Sigmoid colon (tissue), 7 donors: ENCODE measurements around the gene KCNJ6. TPM values are rescaled to one million over a fixed set of nuclear protein-coding genes. Genes with fewer than 3 reads are reported as not detected.

ENCODE experiments used
- DNase-seq: peaks from one replicate; pipeline ENCODE4 v3.0.0-alpha.2; 2019
- H3K27ac ChIP-seq, 4 donors: fragments of 200-600 bp; sonication (generic); one replicate each; pipeline ENCODE4 v1.5.1; 2016 to 2019; ENCODE audit warnings: mild to moderate bottlenecking in 1 of 4
- H3K27me3 ChIP-seq, 3 donors: fragments of 200-600 bp; sonication (generic); one replicate each; pipeline ENCODE4 v1.5.1; 2019; ENCODE audit warnings: mild to moderate bottlenecking in 1 of 3
- H3K36me3 ChIP-seq, 4 donors: fragments of 200-600 bp; sonication (generic); one replicate each; pipeline ENCODE4 v1.5.1; 2016 to 2019
- H3K4me1 ChIP-seq, 4 donors: fragments of 200-600 bp; sonication (generic); one replicate each; pipeline ENCODE4 v1.5.1; 2017 to 2019
- H3K4me3 ChIP-seq, 4 donors: fragments of 200-600 bp; sonication (generic); one replicate each; pipeline ENCODE4 v1.5.1; 2017 to 2019; ENCODE audit warnings: mild to moderate bottlenecking in 2 of 4, moderate library complexity in 1 of 4
- H3K9me3 ChIP-seq, 4 donors: fragments of 200-600 bp in 3 of 4; sonication (generic) in 3 of 4; one replicate each; pipeline versions ENCODE4 v1.5.1 to v1.6.1; 2013 to 2019
- CTCF ChIP-seq, 4 experiments: fragments of 450-650 bp in 3 of 4; fragments of 200-600 bp in 1 of 4; IDR thresholded peaks; one replicate each; pipeline ENCODE4 v1.5.1; 2016 to 2019; ENCODE audit warnings: antibody characterized with exemption in 4 of 4, mild to moderate bottlenecking in 3 of 4, moderate library complexity in 2 of 4
- EP300 ChIP-seq, 4 donors: sonication (generic); formaldehyde crosslinking; IDR thresholded peaks; one replicate each; pipeline ENCODE4 v1.6.1; 2017; ENCODE audit warnings: antibody characterized with exemption in 4 of 4
- POLR2A ChIP-seq, 2 donors: fragments of 450-650 bp; IDR thresholded peaks; one replicate each; pipeline ENCODE4 v1.6.1; 2016; ENCODE audit warnings: antibody characterized with exemption in 2 of 2, mild to moderate bottlenecking in 2 of 2, moderate library complexity in 2 of 2
- POLR2AphosphoS5 ChIP-seq, 4 donors: sonication (generic); formaldehyde crosslinking; IDR thresholded peaks; one replicate each; pipeline ENCODE4 v1.6.1; 2017; ENCODE audit warnings: antibody characterized with exemption in 4 of 4
- WGBS, 2 donors: extraction: QIAGEN DNeasy Blood & Tissue Kit; methylation state at CpG; one replicate each; pipeline ENCODE4 v1.1.7; 2013; 5-methylcytosine and 5-hydroxymethylcytosine counted together
- intact Hi-C: fragments of 100-400 bp; cut with DNase I; formaldehyde crosslinking; loops from one replicate; pipeline ENCODE4 v1.15.1; 2023
- polyA plus RNA-seq, 3 donors: library from polyadenylated mRNA; stranded (reverse); fragments of 200-250 nt; gene quantifications; one replicate each; pipeline ENCODE4 v1.2.3, GENCODE V29; 2013
- total RNA-seq, 4 donors: library from RNA; depleted of rRNA; stranded (reverse); fragments of >200 nt; gene quantifications; one replicate each; pipeline ENCODE4 v1.1.0, GENCODE V29; 2016
- donor health status: healthy with polysubstance abuse.
- donor health status: Bipolar disorder and iron deficiency.
- donor health status: healthy.

The KCNJ6 gene
- total and polyA plus RNA-seq, 7 donors = under 0.01 to 0.04 (median under 0.01) TPM; not detected in 2

- intact Hi-C loops = loop anchor here (5.0 kb wide), 1 partner anchor 657 kb away; no protein-coding TSS in a partner anchor
- Histone ChIP-seq H3K4me1 (no peaks in the 10 kb centered on the region), H3K36me3 (no peaks in the 10 kb centered on the region), H3K27ac (no peak overlapping the region), H3K9me3 (no peaks in the 10 kb centered on the region), H3K4me3 (no peak overlapping the region), H3K27me3 (peaks cover 0 to 5% (median 0%) of the 10 kb centered on the region in 3 donors)
- no peak for DNase-seq
- WGBS, 2 donors = 34 to 45% methylated on average over 6 of the region's 6 CpGs
- no peak for TF ChIP-seq EP300 (IDR thresholded peaks at IDR 0.05)
- no peak for TF ChIP-seq POLR2A (IDR thresholded peaks at IDR 0.05)
- TF ChIP-seq CTCF (IDR thresholded peaks at IDR 0.05) = peak in 2 of 4 experiments; percentile 18 to 42
- no peak for TF ChIP-seq POLR2AphosphoS5 (IDR thresholded peaks at IDR 0.05)
These were observed 215.5 kb downstream of the KCNJ6 start for GRCh38 chr21:37700641-37701202.

GRCh38 chr21:37699024-37699775 lies 217.1 kb downstream of the KCNJ6 start:
- DNase-seq = no peak
- Histone ChIP-seq H3K27ac (no peak overlapping the region), H3K4me3 (no peak overlapping the region), H3K4me1 (peaks cover 0 to 8% (median 0%) of the 10 kb centered on the region in 4 donors), H3K27me3 (peaks cover 0 to 5% (median 0%) of the 10 kb centered on the region in 3 donors), H3K9me3 (no peaks in the 10 kb centered on the region), H3K36me3 (no peaks in the 10 kb centered on the region)
- intact Hi-C loops = no loop called here
- 28 to 68% methylated on average over 5 of the region's 5 CpGs for WGBS, 2 donors
- no peak for TF ChIP-seq POLR2A (IDR thresholded peaks at IDR 0.05)
- TF ChIP-seq POLR2AphosphoS5 (IDR thresholded peaks at IDR 0.05) = no peak
- TF ChIP-seq EP300 (IDR thresholded peaks at IDR 0.05) = no peak
- no peak for TF ChIP-seq CTCF (IDR thresholded peaks at IDR 0.05)

- Histone ChIP-seq H3K27me3 (peaks cover 0 to 5% (median 0%) of the 10 kb centered on the region in 3 donors), H3K4me3 (no peak overlapping the region), H3K36me3 (no peaks in the 10 kb centered on the region), H3K4me1 (peaks cover 0 to 8% (median 0%) of the 10 kb centered on the region in 4 donors), H3K27ac (no peak overlapping the region), H3K9me3 (no peaks in the 10 kb centered on the region)
- no peak for DNase-seq
- TF ChIP-seq CTCF (IDR thresholded peaks at IDR 0.05) (no peak), POLR2AphosphoS5 (IDR thresholded peaks at IDR 0.05) (no peak), POLR2A (IDR thresholded peaks at IDR 0.05) (no peak), EP300 (IDR thresholded peaks at IDR 0.05) (no peak)
- WGBS, 2 donors = 95% methylated on average over 3 of the region's 3 CpGs
- intact Hi-C loops = no loop called here
These were observed 219.3 kb downstream of the KCNJ6 start for GRCh38 chr21:37696936-37697335.

GRCh38 chr21:37695111-37695510 lies 221.1 kb downstream of the KCNJ6 start:
- intact Hi-C loops = no loop called here
- DNase-seq = no peak
- no peak overlapping the region for H3K4me3 ChIP-seq
- H3K27ac ChIP-seq = no peak overlapping the region
- no peaks in the 10 kb centered on the region for H3K9me3 ChIP-seq
- peaks cover 0 to 8% (median 0%) of the 10 kb centered on the region in 4 donors for H3K4me1 ChIP-seq
- H3K27me3 ChIP-seq = peaks cover 0 to 5% (median 0%) of the 10 kb centered on the region in 3 donors
- TF ChIP-seq POLR2A (IDR thresholded peaks at IDR 0.05) = no peak
- TF ChIP-seq POLR2AphosphoS5 (IDR thresholded peaks at IDR 0.05) = no peak
- no peak for TF ChIP-seq EP300 (IDR thresholded peaks at IDR 0.05)
- H3K36me3 ChIP-seq = no peaks in the 10 kb centered on the region

GRCh38 chr21:37688952-37689659 lies 227.2 kb downstream of the KCNJ6 start:
- H3K4me3 ChIP-seq = no peak overlapping the region
- TF ChIP-seq CTCF (IDR thresholded peaks at IDR 0.05) (no peak), POLR2A (IDR thresholded peaks at IDR 0.05) (no peak), POLR2AphosphoS5 (IDR thresholded peaks at IDR 0.05) (no peak), EP300 (IDR thresholded peaks at IDR 0.05) (no peak)
- H3K27me3 ChIP-seq = no peaks in the 10 kb centered on the region
- H3K9me3 ChIP-seq = no peaks in the 10 kb centered on the region
- no peak overlapping the region for H3K27ac ChIP-seq
- H3K4me1 ChIP-seq = peaks cover 0 to 11% (median 3%) of the 10 kb centered on the region in 4 donors
- intact Hi-C loops = no loop called here
- DNase-seq = no peak
- H3K36me3 ChIP-seq = no peaks in the 10 kb centered on the region
- WGBS, 2 donors = 55 to 67% methylated on average over 3 of the region's 3 CpGs
